ENCODE results near the gene PIGX. TPM values are rescaled to one million over a fixed set of nuclear protein-coding genes. Genes with fewer than 3 reads are reported as not detected.

Gene PIGX
- total and polyA plus RNA-seq, 7 donors = 7.5 to 43.4 (median 19.4) TPM

DNA sequence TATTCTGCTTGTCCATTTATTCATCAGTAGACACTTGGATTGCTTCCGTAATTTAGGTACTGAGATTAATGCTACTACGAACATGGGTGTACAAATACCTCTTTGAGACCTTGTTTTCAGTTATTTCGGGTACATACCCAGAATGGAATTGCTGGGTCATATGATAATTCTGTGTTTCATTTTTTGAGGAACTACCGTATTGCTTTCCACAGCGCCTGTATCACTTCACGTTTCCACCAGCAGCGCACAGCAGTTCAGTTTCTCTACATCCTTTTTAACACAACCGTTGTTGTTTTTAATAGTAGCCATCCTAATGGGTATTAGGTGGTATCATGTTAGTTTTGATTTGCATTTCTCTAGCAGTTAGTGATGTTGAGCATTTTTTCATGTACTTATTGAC is 36.9 kb downstream of the PIGX start:
- Histone ChIP-seq H3K36me3 (ENCODE audit: insufficient read depth in 1 of 2, low read depth in 1 of 2) (peaks cover 0 to 19% of the 10 kb centered on the region in 2 donors), H3K27me3 (ENCODE audit: insufficient read depth in 3 of 3, low read length in 2 of 3) (no peaks in the 10 kb centered on the region), H3K4me1 (no peaks in the 10 kb centered on the region), H3K4me3 (no peak overlapping the region), H3K9me3 (no peaks in the 10 kb centered on the region), H3K27ac (no peak overlapping the region)
- WGBS, 3 donors = 82 to 94% (median 93%) methylated on average over 8 of the region's 8 CpGs
- ATAC-seq (no peak), DNase-seq (no peak)
- intact Hi-C loops (cut with DNase I) = loop anchor here (10.0 kb wide), 2 partner anchors 46 to 66 kb away; no protein-coding TSS in a partner anchor
- TF ChIP-seq, protein P1, sequence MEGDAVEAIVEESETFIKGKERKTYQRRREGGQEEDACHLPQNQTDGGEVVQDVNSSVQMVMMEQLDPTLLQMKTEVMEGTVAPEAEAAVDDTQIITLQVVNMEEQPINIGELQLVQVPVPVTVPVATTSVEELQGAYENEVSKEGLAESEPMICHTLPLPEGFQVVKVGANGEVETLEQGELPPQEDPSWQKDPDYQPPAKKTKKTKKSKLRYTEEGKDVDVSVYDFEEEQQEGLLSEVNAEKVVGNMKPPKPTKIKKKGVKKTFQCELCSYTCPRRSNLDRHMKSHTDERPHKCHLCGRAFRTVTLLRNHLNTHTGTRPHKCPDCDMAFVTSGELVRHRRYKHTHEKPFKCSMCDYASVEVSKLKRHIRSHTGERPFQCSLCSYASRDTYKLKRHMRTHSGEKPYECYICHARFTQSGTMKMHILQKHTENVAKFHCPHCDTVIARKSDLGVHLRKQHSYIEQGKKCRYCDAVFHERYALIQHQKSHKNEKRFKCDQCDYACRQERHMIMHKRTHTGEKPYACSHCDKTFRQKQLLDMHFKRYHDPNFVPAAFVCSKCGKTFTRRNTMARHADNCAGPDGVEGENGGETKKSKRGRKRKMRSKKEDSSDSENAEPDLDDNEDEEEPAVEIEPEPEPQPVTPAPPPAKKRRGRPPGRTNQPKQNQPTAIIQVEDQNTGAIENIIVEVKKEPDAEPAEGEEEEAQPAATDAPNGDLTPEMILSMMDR (IDR thresholded peaks at IDR 0.05) = no peak

DNA sequence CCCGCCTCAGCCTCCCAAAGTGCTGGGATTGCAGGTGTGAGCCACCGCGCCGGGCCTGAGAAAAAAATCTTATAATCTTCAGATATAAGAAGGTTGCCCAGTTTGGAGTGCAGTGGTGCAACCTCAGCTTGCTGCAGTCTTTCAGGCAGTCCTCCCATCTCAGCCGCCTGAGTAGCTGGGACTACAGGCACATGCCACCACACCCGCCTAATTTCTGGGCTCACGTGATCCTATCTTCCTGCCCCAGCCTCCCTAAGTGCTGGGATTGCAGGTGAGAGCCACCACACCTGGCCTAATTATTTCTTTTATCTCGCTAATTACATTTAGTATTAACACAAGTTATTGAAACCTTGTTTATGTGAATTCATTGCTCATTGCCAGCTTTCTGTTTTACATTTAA is 41.0 kb downstream of the PIGX start:
- peaks cover 0 to 13% of the 10 kb centered on the region in 2 donors for H3K36me3 ChIP-seq (ENCODE audit: insufficient read depth in 1 of 2, low read depth in 1 of 2)
- H3K9me3 ChIP-seq = peaks cover 8% of the 10 kb centered on the region
- no peak for ATAC-seq
- TF ChIP-seq, protein P1 (IDR thresholded peaks at IDR 0.05) = no peak
- peaks cover 9% of the 10 kb centered on the region for H3K4me1 ChIP-seq
- no peaks in the 10 kb centered on the region for H3K27me3 ChIP-seq (ENCODE audit: insufficient read depth in 3 of 3, low read length in 2 of 3)
- DNase-seq = no peak
- 95 to 97% (median 96%) methylated on average over 7 to 8 of the region's 8 CpGs for WGBS, 3 donors
- no peak overlapping the region for H3K27ac ChIP-seq
- no peak overlapping the region for H3K4me3 ChIP-seq
- intact Hi-C loops (cut with DNase I) = no loop called here

DNA sequence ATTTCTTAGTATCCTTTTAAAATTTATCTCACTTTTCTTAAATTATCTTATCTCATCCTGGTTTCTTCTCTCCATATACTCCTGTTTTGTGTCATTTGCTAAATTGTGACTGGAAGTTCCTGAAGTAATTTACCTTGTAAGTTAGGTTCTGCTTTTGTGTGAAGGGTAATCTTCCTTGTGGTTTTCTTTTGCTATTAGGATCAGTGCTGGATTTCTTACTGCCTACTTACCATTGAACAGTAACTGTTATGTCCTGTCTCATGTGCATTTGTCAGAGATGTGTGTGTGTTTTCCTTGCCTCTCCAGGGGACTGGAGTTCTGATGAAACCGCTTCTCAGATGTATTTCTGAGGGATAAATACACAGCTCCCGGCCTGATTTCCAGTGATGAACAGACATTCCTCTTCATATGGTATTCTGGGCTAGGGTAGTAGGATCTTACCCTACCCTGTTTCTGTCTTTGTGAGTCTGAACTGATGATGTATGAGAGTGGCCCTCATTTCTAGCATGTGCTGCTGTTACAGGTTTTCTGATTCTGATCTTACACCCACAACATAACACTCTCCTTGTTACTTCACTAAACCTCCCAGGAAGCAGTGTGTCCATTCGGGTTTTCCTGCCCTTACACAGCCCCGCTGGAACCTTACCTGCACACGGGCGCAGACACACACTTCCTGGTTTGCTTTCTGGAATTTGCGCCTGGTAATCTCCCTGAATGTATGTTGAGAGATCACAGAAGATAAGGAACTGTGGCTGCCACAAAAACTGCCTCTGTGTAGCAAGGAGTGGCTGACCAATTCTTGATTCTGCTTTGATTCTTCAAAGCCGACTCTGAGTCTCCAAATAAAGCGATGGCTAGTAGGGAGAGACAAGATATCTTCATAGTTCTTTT is 42.2 kb downstream of the PIGX start:
- H3K4me3 ChIP-seq = no peak overlapping the region
- 77 to 80% (median 78%) methylated on average over 9 of the region's 9 CpGs for WGBS, 3 donors
- TF ChIP-seq, protein P1 (IDR thresholded peaks at IDR 0.05) = no peak
- H3K9me3 ChIP-seq = peaks cover 8% of the 10 kb centered on the region
- DNase-seq (no peak), ATAC-seq (no peak)
- intact Hi-C loops (cut with DNase I) = no loop called here
- no peaks in the 10 kb centered on the region for H3K27me3 ChIP-seq (ENCODE audit: insufficient read depth in 3 of 3, low read length in 2 of 3)
- H3K27ac ChIP-seq = no peak overlapping the region
- peaks cover 0 to 13% of the 10 kb centered on the region in 2 donors for H3K36me3 ChIP-seq (ENCODE audit: insufficient read depth in 1 of 2, low read depth in 1 of 2)
- H3K4me1 ChIP-seq = peaks cover 13% of the 10 kb centered on the region

DNA sequence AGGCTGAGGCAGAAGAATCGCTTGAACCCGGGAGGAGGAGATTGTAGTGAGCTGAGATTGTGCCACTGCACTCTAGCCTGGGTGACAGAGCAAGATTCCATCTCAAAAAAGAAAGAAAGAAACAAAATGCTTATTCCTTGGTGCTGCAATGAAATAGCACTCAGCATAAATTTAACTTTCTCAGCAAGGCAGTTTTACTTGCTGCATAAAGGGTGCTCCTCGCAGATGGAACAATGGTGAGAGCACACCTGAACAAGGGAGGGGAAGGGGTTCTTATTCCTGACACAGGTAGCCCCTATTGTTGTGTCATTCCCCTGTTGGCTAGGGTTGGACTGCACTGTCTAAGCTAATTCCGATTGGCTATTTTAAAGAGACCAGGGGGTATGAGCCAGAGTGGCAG is 44.6 kb downstream of the PIGX start:
- TF ChIP-seq, protein P1 (IDR thresholded peaks at IDR 0.05) = no peak
- Histone ChIP-seq H3K27me3 (ENCODE audit: insufficient read depth in 3 of 3, low read length in 2 of 3) (no peaks in the 10 kb centered on the region), H3K36me3 (ENCODE audit: insufficient read depth in 1 of 2, low read depth in 1 of 2) (no peaks in the 10 kb centered on the region), H3K4me1 (peaks cover 13% of the 10 kb centered on the region), H3K9me3 (peaks cover 8% of the 10 kb centered on the region), H3K4me3 (no peak overlapping the region), H3K27ac (no peak overlapping the region)
- DNase-seq (no peak), ATAC-seq (no peak)
- 74 to 98% (median 85%) methylated on average over 4 of the region's 4 CpGs for WGBS, 3 donors
- intact Hi-C loops (cut with DNase I) = no loop called here

Data from psoas muscle (tissue), 8 donors.